Karpas-422 (cell line): ENCODE results near the gene BCAP31. TPM values are rescaled to one million over a fixed set of nuclear protein-coding genes. Genes with fewer than 3 reads are reported as not detected.
"Not testable (repeated sequence)": the region's sequence is repeated elsewhere in the genome, so short reads cannot be mapped to it uniquely, and the experiment has no call there.

Experiments used
- DNase-seq: peaks from one replicate; pipeline ENCODE4 v3.0.0-alpha.2; 2015
- H2AFZ ChIP-seq: fragments of 200-600 bp; sonication (generic); 2 replicates; pipeline ENCODE4 v1.6.1; 2014; ENCODE audit warnings: antibody characterized with exemption, low read length, mixed read lengths
- H3K27ac ChIP-seq: fragments of 200-600 bp; sonication (generic); 2 replicates; pipeline ENCODE4 v1.5.1; 2014; ENCODE audit warnings: mild to moderate bottlenecking, low read length, moderate library complexity
- H3K27me3 ChIP-seq: fragments of 200-600 bp; sonication (generic); 2 replicates; pipeline ENCODE4 v1.6.1; 2014; ENCODE audit warnings: low read length, mixed read lengths
- H3K36me3 ChIP-seq: fragments of 200-600 bp; sonication (generic); 2 replicates; pipeline ENCODE4 v1.6.1; 2014; ENCODE audit warnings: low read length, mixed read lengths; ENCODE audit not compliant: insufficient read depth
- H3K4me1 ChIP-seq: fragments of 200-600 bp; sonication (generic); 2 replicates; pipeline ENCODE4 v1.6.1; 2014; ENCODE audit warnings: mild to moderate bottlenecking, low read length, mixed read lengths
- H3K4me2 ChIP-seq: fragments of 200-600 bp; sonication (generic); 2 replicates; pipeline ENCODE4 v1.6.1; 2014; ENCODE audit warnings: low read length, low read depth, mild to moderate bottlenecking; ENCODE audit not compliant: poor library complexity, severe bottlenecking
- H3K4me3 ChIP-seq: fragments of 200-600 bp; sonication (generic); 2 replicates; pipeline ENCODE4 v1.5.1; 2014; ENCODE audit warnings: mild to moderate bottlenecking, antibody characterized with exemption, low read length, mixed read lengths
- H3K79me2 ChIP-seq: fragments of 200-600 bp; sonication (generic); 2 replicates; pipeline ENCODE4 v1.6.1; 2014; ENCODE audit warnings: mild to moderate bottlenecking, low read length, mixed read lengths
- H3K9ac ChIP-seq: fragments of 200-600 bp; sonication (generic); 2 replicates; pipeline ENCODE4 v1.6.0; 2014; ENCODE audit warnings: low read length
- H3K9me2 ChIP-seq: fragments of 200-600 bp; sonication (generic), shearing (Covaris generic); replicated peaks from 2 replicates; pipeline ENCODE4 v1.6.0; 2014; ENCODE audit warnings: mild to moderate bottlenecking, low read length, moderate library complexity; ENCODE audit not compliant: insufficient read depth
- H3K9me3 ChIP-seq: fragments of 300-700, 200-600 bp; sonication (generic); 2 replicates; pipeline ENCODE4 v1.6.1; 2014; ENCODE audit warnings: low read length, mixed read lengths
- H4K20me1 ChIP-seq: fragments of 200-600 bp; sonication (generic); 2 replicates; pipeline ENCODE4 v1.6.1; 2014; ENCODE audit warnings: mild to moderate bottlenecking, antibody characterized with exemption, low read length, low read depth; ENCODE audit not compliant: insufficient read depth
- total RNA-seq: library from RNA; depleted of rRNA; stranded (reverse); fragments of >200 nt; shearing (Covaris generic); gene quantifications from 2 replicates; pipeline ENCODE4 v1.2.3, GENCODE V29; 2014; ENCODE audit warnings: low replicate concordance

Gene BCAP31
- total RNA-seq, 1 experiment from 2014 or later, result 110 TPM

GRCh38 chrX:153704021-153704526, 20.1 kb downstream of the BCAP31 start:
- H3K36me3 ChIP-seq, result no peaks in the 10 kb centered on the region
- no peaks in the 10 kb centered on the region for H3K79me2 ChIP-seq
- H2AFZ ChIP-seq, result no peak overlapping the region
- H3K4me1 ChIP-seq, result no peaks in the 10 kb centered on the region
- no peak overlapping the region for H3K27ac ChIP-seq
- no peak overlapping the region for H3K4me2 ChIP-seq
- 0 out of 2 replicates have a peak, but pooled peaks cover 3% of the 10 kb centered on the region for H4K20me1 ChIP-seq
- no peak for DNase-seq
- no peaks in the 10 kb centered on the region for H3K27me3 ChIP-seq
- H3K4me3 ChIP-seq, result no peak overlapping the region
- no peaks in the 10 kb centered on the region for H3K9me3 ChIP-seq
- H3K9me2 ChIP-seq, result no peaks in the 10 kb centered on the region
- H3K9ac ChIP-seq, result no peak overlapping the region

GRCh38 chrX:153703036-153703370, 21.2 kb downstream of the BCAP31 start:
- no peaks in the 10 kb centered on the region for H3K9me2 ChIP-seq
- H3K27me3 ChIP-seq, result no peaks in the 10 kb centered on the region
- no peak overlapping the region for H3K9ac ChIP-seq
- no peak overlapping the region for H3K27ac ChIP-seq
- DNase-seq, result no peak
- H3K9me3 ChIP-seq, result no peaks in the 10 kb centered on the region
- H3K36me3 ChIP-seq, result no peaks in the 10 kb centered on the region
- no peaks in the 10 kb centered on the region for H3K79me2 ChIP-seq
- no peak overlapping the region for H3K4me3 ChIP-seq
- H3K4me1 ChIP-seq, result no peaks in the 10 kb centered on the region
- H4K20me1 ChIP-seq, result 0 out of 2 replicates have a peak, but pooled peaks cover 3% of the 10 kb centered on the region
- H3K4me2 ChIP-seq, result no peak overlapping the region
- H2AFZ ChIP-seq, result no peak overlapping the region

- no peak overlapping the region for H2AFZ ChIP-seq
- H4K20me1 ChIP-seq, result no peaks in the 10 kb centered on the region
- H3K9me2 ChIP-seq, result no peaks in the 10 kb centered on the region
- H3K9me3 ChIP-seq, result no peaks in the 10 kb centered on the region
- H3K79me2 ChIP-seq, result no peaks in the 10 kb centered on the region
- H3K9ac ChIP-seq, result no peak overlapping the region
- H3K4me1 ChIP-seq, result no peaks in the 10 kb centered on the region
- no peak overlapping the region for H3K27ac ChIP-seq
- H3K27me3 ChIP-seq, result no peaks in the 10 kb centered on the region
- no peak overlapping the region for H3K4me3 ChIP-seq
- H3K36me3 ChIP-seq, result no peaks in the 10 kb centered on the region
- H3K4me2 ChIP-seq, result no peak overlapping the region
- no peak for DNase-seq
These were observed 21.7 kb downstream of the BCAP31 start for GRCh38 chrX:153702336-153703035.

DNA sequence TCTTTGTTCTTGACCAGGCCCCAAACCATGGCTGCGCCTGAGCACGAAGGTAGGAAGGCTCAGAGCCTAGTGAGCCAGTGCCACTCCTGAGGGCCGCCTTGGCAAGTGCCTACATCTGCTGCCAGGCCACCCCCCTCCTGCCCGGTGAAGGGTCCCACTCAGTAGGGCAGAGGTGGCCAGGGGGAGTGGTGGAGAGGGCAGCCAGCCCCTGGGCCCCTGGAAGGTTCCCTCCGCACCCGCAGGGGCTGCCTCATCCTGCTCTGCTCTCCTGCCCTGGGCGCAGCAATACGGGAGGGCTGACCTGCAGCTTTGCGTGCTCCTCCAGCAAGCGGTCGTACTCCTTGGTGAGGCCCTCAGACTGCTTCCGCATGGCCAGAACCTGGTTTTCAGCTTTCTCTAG, 22.5 kb downstream of the BCAP31 start:
- Histone ChIP-seq H3K79me2 (no peaks in the 10 kb centered on the region), H3K4me1 (no peaks in the 10 kb centered on the region), H3K9ac (no peak overlapping the region), H3K27me3 (no peaks in the 10 kb centered on the region), H3K36me3 (no peaks in the 10 kb centered on the region), H2AFZ (no peak overlapping the region), H3K27ac (no peak overlapping the region), H3K9me3 (no peaks in the 10 kb centered on the region), H3K4me3 (no peak overlapping the region), H4K20me1 (no peaks in the 10 kb centered on the region), H3K4me2 (no peak overlapping the region), H3K9me2 (no peaks in the 10 kb centered on the region)
- DNase-seq, result no peak

DNA sequence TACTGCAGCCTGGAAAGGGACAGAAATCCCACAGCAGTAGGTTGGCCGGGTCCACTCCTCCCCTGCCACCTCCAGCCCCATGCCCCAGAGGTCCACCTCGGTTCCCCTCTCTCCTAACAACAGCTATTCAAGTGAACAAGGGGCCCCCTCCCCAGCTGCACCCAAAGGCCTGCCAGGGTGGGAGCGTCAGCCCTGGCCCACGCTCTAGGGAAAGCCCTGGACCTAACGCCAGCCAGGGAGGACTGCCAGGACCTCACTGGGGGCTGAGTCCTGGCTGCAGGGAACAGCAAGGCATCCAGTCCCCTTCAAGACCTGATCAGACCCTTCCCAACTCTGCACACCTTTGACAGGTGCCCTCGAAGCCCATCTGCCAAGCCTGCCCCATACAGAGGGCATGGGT, 23.2 kb downstream of the BCAP31 start:
- Histone ChIP-seq H2AFZ (no peak overlapping the region), H4K20me1 (no peaks in the 10 kb centered on the region), H3K9me3 (no peaks in the 10 kb centered on the region), H3K27me3 (no peaks in the 10 kb centered on the region), H3K4me1 (no peaks in the 10 kb centered on the region), H3K79me2 (no peaks in the 10 kb centered on the region), H3K4me3 (no peak overlapping the region), H3K36me3 (no peaks in the 10 kb centered on the region), H3K4me2 (no peak overlapping the region), H3K27ac (no peak overlapping the region), H3K9ac (no peak overlapping the region), H3K9me2 (no peaks in the 10 kb centered on the region)
- DNase-seq, result no peak

- Histone ChIP-seq H3K4me1 (no peaks in the 10 kb centered on the region), H3K9me2 (no peaks in the 10 kb centered on the region), H4K20me1 (no peaks in the 10 kb centered on the region), H3K4me2 (no peak overlapping the region), H3K9ac (no peak overlapping the region), H3K9me3 (no peaks in the 10 kb centered on the region), H3K4me3 (no peak overlapping the region), H2AFZ (no peak overlapping the region), H3K79me2 (no peaks in the 10 kb centered on the region), H3K27me3 (no peaks in the 10 kb centered on the region), H3K36me3 (no peaks in the 10 kb centered on the region), H3K27ac (no peak overlapping the region)
- DNase-seq, result no peak
These were observed 23.7 kb downstream of the BCAP31 start for GRCh38 chrX:153700376-153700945.

DNA sequence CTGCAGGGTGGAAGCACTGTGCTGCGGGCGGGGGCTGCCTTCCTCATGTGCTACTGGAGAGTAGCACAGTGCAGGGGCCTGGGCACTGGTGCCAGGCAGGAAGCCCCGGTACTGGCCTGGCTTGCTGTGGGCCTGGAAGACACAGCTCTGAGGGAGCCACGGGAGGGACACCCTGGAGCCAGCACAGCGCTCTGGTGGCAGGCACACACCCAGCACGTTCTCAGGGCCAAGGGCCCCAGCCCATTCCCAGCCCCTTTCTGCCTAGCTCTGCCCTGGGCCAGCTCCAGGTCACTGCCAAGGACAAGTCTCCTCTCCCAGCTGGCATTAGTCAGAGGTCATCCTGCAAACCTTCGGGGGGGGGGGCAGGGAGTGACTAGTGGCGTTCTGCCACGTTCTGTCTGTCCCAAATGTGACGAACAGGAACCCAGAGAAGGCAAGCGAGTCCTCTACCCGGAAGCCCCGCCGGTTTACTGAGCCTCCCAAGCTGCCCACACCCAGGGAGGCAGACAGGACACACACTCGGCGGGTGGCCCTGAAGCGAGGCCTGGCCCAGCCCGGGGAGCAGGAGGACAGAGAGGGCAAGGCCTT, 24.3 kb downstream of the BCAP31 start:
- H3K4me1 ChIP-seq, H3K36me3 ChIP-seq, H3K79me2 ChIP-seq, H3K9me2 ChIP-seq, H3K4me2 ChIP-seq, H3K9ac ChIP-seq, H2AFZ ChIP-seq, H3K27ac ChIP-seq, DNase-seq, H3K27me3 ChIP-seq, H3K9me3 ChIP-seq, H4K20me1 ChIP-seq, H3K4me3 ChIP-seq: not testable (repeated sequence)

DNA sequence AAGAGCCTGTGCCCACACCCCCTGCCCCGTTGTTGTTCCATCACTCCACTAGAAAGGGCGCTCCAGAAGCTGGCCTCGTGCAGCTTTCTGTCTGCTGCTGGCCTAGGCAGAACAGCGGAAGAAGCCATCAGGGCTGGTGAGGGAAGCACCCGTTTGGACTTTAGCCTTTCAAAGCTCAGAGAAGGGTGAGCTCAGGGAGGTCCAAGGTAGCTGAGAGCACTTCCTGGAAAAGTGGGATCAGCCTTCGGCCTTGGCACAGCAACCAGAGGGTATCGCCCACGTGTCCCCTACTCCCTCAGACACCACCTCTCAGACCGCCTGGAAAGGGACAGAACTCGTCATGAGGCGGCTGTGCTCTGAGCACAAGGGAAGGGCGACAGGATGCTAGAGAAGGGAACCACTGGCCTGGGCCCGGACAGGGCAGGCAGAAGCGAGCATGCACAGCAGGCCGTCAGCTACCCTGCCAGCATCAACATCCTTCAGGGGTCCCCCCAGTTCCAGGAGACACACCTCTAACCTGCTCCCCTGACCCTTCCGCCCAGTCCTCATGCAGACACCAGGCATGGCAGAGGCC, 24.9 kb downstream of the BCAP31 start:
- not testable (repeated sequence) for H3K9ac ChIP-seq, H4K20me1 ChIP-seq, H3K4me2 ChIP-seq, DNase-seq, H3K36me3 ChIP-seq, H3K9me3 ChIP-seq, H3K27me3 ChIP-seq, H3K9me2 ChIP-seq, H2AFZ ChIP-seq, H3K27ac ChIP-seq, H3K79me2 ChIP-seq, H3K4me3 ChIP-seq, H3K4me1 ChIP-seq
